Suprapubic skin (tissue), 3 donors: Measurements from ENCODE around the gene RTKN.

Experiments used
- CTCF ChIP-seq, 2 donors: fragments of 200-600 bp in 1 of 2; fragments of 450-650 bp in 1 of 2; sonication (generic) in 1 of 2; IDR thresholded peaks; one replicate each; pipeline ENCODE4 v1.5.1; 2016 to 2019; ENCODE audit warnings: antibody characterized with exemption in 2 of 2, mild to moderate bottlenecking in 1 of 2, moderate library complexity in 1 of 2
- EP300 ChIP-seq: sonication (generic); formaldehyde crosslinking; IDR thresholded peaks from one replicate; pipeline ENCODE4 v1.6.1; 2017; ENCODE audit warnings: antibody characterized with exemption

GRCh38 chr2:74472945-74473258 lies 31.2 kb upstream of the RTKN start:
- TF ChIP-seq CTCF (IDR thresholded peaks at IDR 0.05) = no peak
- TF ChIP-seq EP300 = no peak
